ENCODE results near the gene BMPR1A. TPM values are rescaled to one million over a fixed set of nuclear protein-coding genes. Genes with fewer than 3 reads are reported as not detected.

Gene BMPR1A
- total RNA-seq = 10 to 100 TPM; 46.2 to 56.8 TPM
- long read RNA-seq, full-length matches to known transcripts = 20 of 46 reads
- long read RNA-seq, partial matches to known transcripts = 7 of 46 reads
- long read RNA-seq, other reads (novel, unspliced or antisense) = 19 of 46 reads

- ATAC-seq = peak; percentile 34 to 40
- peak; percentile 91 for DNase-seq
- intact Hi-C loops (cut with DNase I) = loop anchor here in 1 of 2 donors (5.0 kb wide), 1 partner anchor 136 kb away; no protein-coding TSS in a partner anchor
Measured at GRCh38 chr10:86756511-86757112, at the start of gene BMPR1A. BMPR1A (plus strand) TSS chr10:86756619; CDS start chr10:86876019, 119,400 bp downstream.

GRCh38 chr10:86706977-86707376, 49.4 kb upstream of the BMPR1A start:
- DNase-seq = no peak
- intact Hi-C loops (cut with DNase I) = no loop called here
- no peak for ATAC-seq

- intact Hi-C loops (cut with DNase I) = no loop called here
Measured at GRCh38 chr10:86707505-86707904, 48.9 kb upstream of the BMPR1A start.

GRCh38 chr10:86708068-86708782, 48.2 kb upstream of the BMPR1A start:
- ATAC-seq = no peak

More at GRCh38 chr10:86707505-86707904, 48.9 kb upstream of the BMPR1A start:
- DNase-seq = no peak
- no peak for ATAC-seq

GRCh38 chr10:86708783-86709380, 47.5 kb upstream of the BMPR1A start:
- no peak for DNase-seq
- intact Hi-C loops (cut with DNase I) = no loop called here
- ATAC-seq = no peak

More at GRCh38 chr10:86708068-86708782, 48.2 kb upstream of the BMPR1A start:
- no peak for DNase-seq
- intact Hi-C loops (cut with DNase I) = no loop called here

GRCh38 chr10:86709396-86710185, 46.8 kb upstream of the BMPR1A start:
- no peak for DNase-seq
- no peak for ATAC-seq
- intact Hi-C loops (cut with DNase I) = loop anchor here in 1 of 2 donors (5.0 kb wide), 1 partner anchor 188 kb away; no protein-coding TSS in a partner anchor

GRCh38 chr10:86710987-86711512, 45.4 kb upstream of the BMPR1A start:
- peak; percentile 91 for DNase-seq
- intact Hi-C loops (cut with DNase I) = loop anchor here in 1 of 2 donors (5.0 kb wide), 1 partner anchor 186 kb away; no protein-coding TSS in a partner anchor
- ATAC-seq = peak; percentile 84 to 89

GRCh38 chr10:86711513-86712316, 44.7 kb upstream of the BMPR1A start:
- DNase-seq = peak; percentile 59
- intact Hi-C loops (cut with DNase I) = loop anchor here in 1 of 2 donors (5.0 kb wide), 1 partner anchor 186 kb away; no protein-coding TSS in a partner anchor
- ATAC-seq = peak; percentile 46 to 53

- no peak for ATAC-seq
- DNase-seq = no peak
- intact Hi-C loops (cut with DNase I) = loop anchor here in 1 of 2 donors (5.0 kb wide), 1 partner anchor 185 kb away; no protein-coding TSS in a partner anchor
Measured at GRCh38 chr10:86712317-86712707, 44.1 kb upstream of the BMPR1A start.

- no peak for ATAC-seq
- intact Hi-C loops (cut with DNase I) = no loop called here
Measured at GRCh38 chr10:86715156-86715795, 41.1 kb upstream of the BMPR1A start.

GRCh38 chr10:86715836-86716235, 40.6 kb upstream of the BMPR1A start:
- no peak for ATAC-seq
- no peak for DNase-seq
- intact Hi-C loops (cut with DNase I) = no loop called here

More at GRCh38 chr10:86715156-86715795, 41.1 kb upstream of the BMPR1A start:
- no peak for DNase-seq

- ATAC-seq = no peak
- intact Hi-C loops (cut with DNase I) = no loop called here
- no peak for DNase-seq
Measured at GRCh38 chr10:86716466-86716865, 40.0 kb upstream of the BMPR1A start.

GRCh38 chr10:86718556-86718955, 37.9 kb upstream of the BMPR1A start:
- no peak for ATAC-seq
- intact Hi-C loops (cut with DNase I) = no loop called here
- DNase-seq = no peak

GRCh38 chr10:86721232-86721631, 35.2 kb upstream of the BMPR1A start:
- ATAC-seq (no peak), DNase-seq (no peak)
- intact Hi-C loops (cut with DNase I) = no loop called here

- no peak for ATAC-seq
- intact Hi-C loops (cut with DNase I) = no loop called here
- DNase-seq = no peak
Measured at GRCh38 chr10:86723009-86723408, 33.4 kb upstream of the BMPR1A start.

GRCh38 chr10:86724445-86724844, 32.0 kb upstream of the BMPR1A start:
- intact Hi-C loops (cut with DNase I) = no loop called here
- ATAC-seq (no peak), DNase-seq (no peak)

GRCh38 chr10:86725980-86726676, 30.3 kb upstream of the BMPR1A start:
- intact Hi-C loops (cut with DNase I) = no loop called here
- ATAC-seq (peak; percentile 47 to 76), DNase-seq (no peak)
